A673 (cell line): ENCODE results near the gene FBXO38.

Experiments used
- CTCF ChIP-seq: fragments of 300-800, 200-600 bp; sonication (generic); conservative IDR thresholded peaks from 2 replicates; pipeline ENCODE4 v1.5.1; 2017; ENCODE audit warnings: low read depth, mild to moderate bottlenecking, antibody characterized with exemption, low read length, moderate library complexity, mixed read lengths
- EZH2 ChIP-seq: fragments of 200-600 bp; sonication (generic); IDR thresholded peaks from 2 replicates; pipeline ENCODE4 v1.6.1; 2017; ENCODE audit warnings: borderline replicate concordance, low read depth, mild to moderate bottlenecking, mixed read lengths, antibody characterized with exemption, low read length; ENCODE audit not compliant: poor library complexity, severe bottlenecking

- TF ChIP-seq CTCF, result no peak
- no peak for TF ChIP-seq EZH2
Observed at GRCh38 chr5:148382961-148383360, 797 bp upstream of the FBXO38 start.
